ENCODE measurements around the gene CKAP2L. TPM values are rescaled to one million over a fixed set of nuclear protein-coding genes. Genes with fewer than 3 reads are reported as not detected.

CKAP2L gene
- total RNA-seq, 1 donor from 2014 or later: 2.5 TPM

DNA sequence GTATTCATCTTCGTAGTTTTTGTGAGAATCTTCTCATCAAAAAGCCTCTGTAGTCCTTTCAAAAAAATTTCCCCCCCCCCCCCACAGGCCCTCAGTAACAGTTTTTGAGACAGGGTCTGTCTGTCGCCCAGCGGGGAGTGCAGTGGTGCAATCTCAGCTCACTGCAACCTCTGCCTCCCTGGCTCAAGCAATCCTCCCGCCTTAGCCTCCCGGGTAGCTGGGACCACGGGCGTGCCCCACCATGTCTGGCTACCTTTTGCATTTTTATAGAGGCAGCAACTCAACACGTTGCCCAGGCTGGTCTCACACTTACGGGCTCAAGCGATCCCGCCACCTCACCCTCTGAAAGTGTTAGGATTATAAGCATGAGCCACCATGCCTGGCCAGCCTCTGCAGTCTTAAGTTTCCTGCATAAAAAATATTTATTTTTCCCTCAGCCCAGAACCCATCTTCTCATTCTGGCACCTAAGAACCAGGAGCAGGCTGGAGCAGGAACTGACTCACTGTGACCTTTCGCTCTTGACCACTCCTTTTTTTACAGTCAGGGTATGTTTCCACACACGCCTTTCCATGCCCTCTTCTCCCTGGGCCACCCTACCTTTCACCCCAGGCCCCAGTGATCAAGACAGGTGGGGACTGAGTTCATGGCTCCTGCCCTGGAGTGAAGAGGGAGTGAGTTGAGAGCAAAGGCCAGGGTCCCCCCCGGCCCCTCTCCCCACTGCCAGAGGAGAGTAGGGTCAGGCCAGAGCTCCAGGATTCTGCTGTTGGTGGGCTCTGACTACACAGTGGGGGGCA is 76.1 kb downstream of the CKAP2L start:
- TF ChIP-seq, protein P1, sequence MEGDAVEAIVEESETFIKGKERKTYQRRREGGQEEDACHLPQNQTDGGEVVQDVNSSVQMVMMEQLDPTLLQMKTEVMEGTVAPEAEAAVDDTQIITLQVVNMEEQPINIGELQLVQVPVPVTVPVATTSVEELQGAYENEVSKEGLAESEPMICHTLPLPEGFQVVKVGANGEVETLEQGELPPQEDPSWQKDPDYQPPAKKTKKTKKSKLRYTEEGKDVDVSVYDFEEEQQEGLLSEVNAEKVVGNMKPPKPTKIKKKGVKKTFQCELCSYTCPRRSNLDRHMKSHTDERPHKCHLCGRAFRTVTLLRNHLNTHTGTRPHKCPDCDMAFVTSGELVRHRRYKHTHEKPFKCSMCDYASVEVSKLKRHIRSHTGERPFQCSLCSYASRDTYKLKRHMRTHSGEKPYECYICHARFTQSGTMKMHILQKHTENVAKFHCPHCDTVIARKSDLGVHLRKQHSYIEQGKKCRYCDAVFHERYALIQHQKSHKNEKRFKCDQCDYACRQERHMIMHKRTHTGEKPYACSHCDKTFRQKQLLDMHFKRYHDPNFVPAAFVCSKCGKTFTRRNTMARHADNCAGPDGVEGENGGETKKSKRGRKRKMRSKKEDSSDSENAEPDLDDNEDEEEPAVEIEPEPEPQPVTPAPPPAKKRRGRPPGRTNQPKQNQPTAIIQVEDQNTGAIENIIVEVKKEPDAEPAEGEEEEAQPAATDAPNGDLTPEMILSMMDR (IDR thresholded peaks at IDR 0.05; ENCODE audit: insufficient read depth, low read length, poor library complexity, severe bottlenecking): no peak
- Histone ChIP-seq H3K4me3 (ENCODE audit: low read depth, low read length) (no peak overlapping the region), H3K27me3 (ENCODE audit: control insufficient read depth, insufficient read depth, low read length) (no peaks in the 10 kb centered on the region)

DNA sequence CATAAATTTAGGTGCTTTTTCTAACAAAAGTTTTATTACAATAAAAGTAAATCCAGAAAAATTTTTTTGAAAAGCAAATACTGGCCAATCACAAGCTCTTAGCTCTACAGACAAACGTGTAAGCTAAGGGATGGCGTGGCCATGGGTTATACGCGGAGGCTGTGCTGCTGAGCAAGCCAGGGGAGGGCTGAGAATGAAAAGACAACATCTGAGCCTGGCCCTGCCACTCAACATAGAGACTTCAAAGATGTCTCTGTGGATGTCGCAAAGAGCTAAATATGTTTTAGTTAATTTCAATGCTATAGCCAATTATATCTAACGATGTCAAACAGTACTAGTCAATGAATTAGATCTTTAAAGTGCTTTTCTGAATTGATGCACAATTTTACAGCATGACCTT is 76.9 kb downstream of the CKAP2L start:
- DNase-seq (ENCODE audit: low read depth): no peak
- Histone ChIP-seq H3K27me3 (ENCODE audit: control insufficient read depth, insufficient read depth, low read length) (no peaks in the 10 kb centered on the region), H3K4me3 (ENCODE audit: low read depth, low read length) (no peak overlapping the region), H3K36me3 (ENCODE audit: control insufficient read depth, insufficient read depth, low read length) (no peaks in the 10 kb centered on the region)
- TF ChIP-seq, protein P1 (IDR thresholded peaks at IDR 0.05; ENCODE audit: insufficient read depth, low read length, poor library complexity, severe bottlenecking): no peak

More for the DNA sequence above, 76.1 kb downstream of the CKAP2L start:
- DNase-seq (ENCODE audit: low read depth): no peak
- H3K36me3 ChIP-seq (ENCODE audit: control insufficient read depth, insufficient read depth, low read length): no peaks in the 10 kb centered on the region

Other genes starting within 250 kb of the CKAP2L start
- 20.8 and 20.9 TPM in 2 replicates for gene POLR1B, start 222.1 kb downstream of the CKAP2L start, total RNA-seq
- 33.5 and 36.5 TPM in 2 replicates for gene CHCHD5, start 180.0 kb downstream of the CKAP2L start, total RNA-seq
- 101 TPM in 2 replicates for gene SLC20A1, start 118.7 kb downstream of the CKAP2L start, total RNA-seq
- 0.14 TPM in 1 of 2 replicates, not detected in the other for gene NT5DC4, start 43.6 kb downstream of the CKAP2L start, total RNA-seq
- gene IL1A, start 19.9 kb upstream of the CKAP2L start, total RNA-seq: 2.3 and 2.4 TPM in 2 replicates
- gene IL1B, start 72.2 kb upstream of the CKAP2L start, total RNA-seq: 0.13 TPM in 1 of 2 replicates, not detected in the other
- gene IL37, start 146.6 kb upstream of the CKAP2L start, total RNA-seq: not detected in 2 replicates
- not detected in 2 replicates for gene IL36G, start 213.4 kb upstream of the CKAP2L start, total RNA-seq
- not detected in 2 replicates for gene IL36A, start 240.8 kb upstream of the CKAP2L start, total RNA-seq